ENCODE results near the gene RASSF7.

GRCh38 chr11:560305-561147 lies at the start of gene RASSF7, which contains the start of gene LMNTD2:
- TF ChIP-seq POLR2A (IDR thresholded peaks at IDR 0.05; ENCODE audit: low read depth, low read length), result 0 out of 2 replicates have a peak, but pooled peaks have one; percentile 20
- no peak for TF ChIP-seq POLR2AphosphoS5 (IDR thresholded peaks at IDR 0.05; ENCODE audit: low read depth, low read length)
- no peak for TF ChIP-seq TAF1 (IDR thresholded peaks at IDR 0.05; ENCODE audit: borderline replicate concordance, low read depth, low read length)

Measured in GM12892 (cell line).